Thyroid gland (tissue), 4 donors: ENCODE measurements around the gene TRIOBP.

Experiments
- POLR2A ChIP-seq, 2 donors: fragments of 450-650 bp; IDR thresholded peaks; one replicate each; pipeline ENCODE4 v1.6.1; 2017; ENCODE audit warnings: antibody characterized with exemption in 2 of 2, mild to moderate bottlenecking in 2 of 2, moderate library complexity in 1 of 2
- TF ChIP-seq, protein P1 (sequence below), 6 experiments: fragments of 200-600 bp in 3 of 6; fragments of 450-650 bp in 3 of 6; sonication (generic) in 3 of 6; IDR thresholded peaks; one replicate each; pipeline ENCODE4 v1.5.1; 2016 to 2019; ENCODE audit warnings: antibody characterized with exemption in 6 of 6, mild to moderate bottlenecking in 2 of 6, inconsistent platforms in 1 of 6, moderate library complexity in 1 of 6

DNA sequence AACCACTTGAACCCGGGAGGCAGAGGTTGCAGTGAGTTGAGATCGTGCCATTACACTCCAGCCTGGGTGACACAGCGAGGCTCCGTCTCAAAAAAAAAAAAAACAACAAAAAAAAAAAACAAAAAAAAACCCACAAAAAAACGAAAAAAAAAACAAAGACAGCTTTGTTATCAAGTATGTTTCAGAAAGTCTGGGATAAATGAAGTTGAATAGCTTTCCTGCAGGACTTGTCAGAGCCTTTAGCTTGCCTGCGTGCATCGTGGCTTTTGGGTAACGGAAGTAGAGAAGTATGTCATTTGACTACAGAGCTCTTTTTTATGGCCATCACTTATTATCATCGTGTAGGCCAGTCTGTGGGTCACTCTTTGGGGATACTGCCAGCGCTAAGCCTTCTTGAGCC, 14.6 kb downstream of the TRIOBP start:
- TF ChIP-seq, protein P1, sequence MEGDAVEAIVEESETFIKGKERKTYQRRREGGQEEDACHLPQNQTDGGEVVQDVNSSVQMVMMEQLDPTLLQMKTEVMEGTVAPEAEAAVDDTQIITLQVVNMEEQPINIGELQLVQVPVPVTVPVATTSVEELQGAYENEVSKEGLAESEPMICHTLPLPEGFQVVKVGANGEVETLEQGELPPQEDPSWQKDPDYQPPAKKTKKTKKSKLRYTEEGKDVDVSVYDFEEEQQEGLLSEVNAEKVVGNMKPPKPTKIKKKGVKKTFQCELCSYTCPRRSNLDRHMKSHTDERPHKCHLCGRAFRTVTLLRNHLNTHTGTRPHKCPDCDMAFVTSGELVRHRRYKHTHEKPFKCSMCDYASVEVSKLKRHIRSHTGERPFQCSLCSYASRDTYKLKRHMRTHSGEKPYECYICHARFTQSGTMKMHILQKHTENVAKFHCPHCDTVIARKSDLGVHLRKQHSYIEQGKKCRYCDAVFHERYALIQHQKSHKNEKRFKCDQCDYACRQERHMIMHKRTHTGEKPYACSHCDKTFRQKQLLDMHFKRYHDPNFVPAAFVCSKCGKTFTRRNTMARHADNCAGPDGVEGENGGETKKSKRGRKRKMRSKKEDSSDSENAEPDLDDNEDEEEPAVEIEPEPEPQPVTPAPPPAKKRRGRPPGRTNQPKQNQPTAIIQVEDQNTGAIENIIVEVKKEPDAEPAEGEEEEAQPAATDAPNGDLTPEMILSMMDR (IDR thresholded peaks at IDR 0.05), result no peak
- no peak for TF ChIP-seq POLR2A (IDR thresholded peaks at IDR 0.05)
